GM19240 (cell line): Measurements from ENCODE around the gene IL13RA2.

Experiments used
- DNase-seq: peaks from one replicate; pipeline ENCODE4 v3.0.0; 2011; ENCODE audit warnings: low spot score; ENCODE audit not compliant: insufficient read length

The IL13RA2 gene, protein sequence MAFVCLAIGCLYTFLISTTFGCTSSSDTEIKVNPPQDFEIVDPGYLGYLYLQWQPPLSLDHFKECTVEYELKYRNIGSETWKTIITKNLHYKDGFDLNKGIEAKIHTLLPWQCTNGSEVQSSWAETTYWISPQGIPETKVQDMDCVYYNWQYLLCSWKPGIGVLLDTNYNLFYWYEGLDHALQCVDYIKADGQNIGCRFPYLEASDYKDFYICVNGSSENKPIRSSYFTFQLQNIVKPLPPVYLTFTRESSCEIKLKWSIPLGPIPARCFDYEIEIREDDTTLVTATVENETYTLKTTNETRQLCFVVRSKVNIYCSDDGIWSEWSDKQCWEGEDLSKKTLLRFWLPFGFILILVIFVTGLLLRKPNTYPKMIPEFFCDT

DNA sequence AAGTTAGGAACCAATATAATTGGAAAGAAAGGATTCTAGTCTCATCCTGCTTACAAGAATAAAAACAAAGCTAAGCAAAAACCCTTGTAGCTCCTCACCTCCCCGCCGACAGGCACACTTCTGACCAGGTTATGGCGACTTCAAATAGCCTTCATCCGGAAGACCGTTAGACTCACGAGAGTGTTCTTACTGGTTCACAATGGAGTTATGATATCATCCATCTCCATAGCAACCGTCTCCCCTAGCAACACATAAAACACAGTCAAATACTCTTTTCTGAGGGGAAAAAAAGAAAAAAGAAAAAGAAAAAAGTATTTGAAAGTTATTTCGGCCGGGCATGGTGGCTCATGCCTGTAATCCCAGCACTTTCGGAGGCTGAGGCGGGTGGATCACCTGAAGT, at the start of gene IL13RA2:
Gene IL13RA2, minus strand, starts transcription at position 162 of the 400 bp plus-strand sequence. CDS start 347 bp downstream, outside the sequence.
- DNase-seq: no peak

DNA sequence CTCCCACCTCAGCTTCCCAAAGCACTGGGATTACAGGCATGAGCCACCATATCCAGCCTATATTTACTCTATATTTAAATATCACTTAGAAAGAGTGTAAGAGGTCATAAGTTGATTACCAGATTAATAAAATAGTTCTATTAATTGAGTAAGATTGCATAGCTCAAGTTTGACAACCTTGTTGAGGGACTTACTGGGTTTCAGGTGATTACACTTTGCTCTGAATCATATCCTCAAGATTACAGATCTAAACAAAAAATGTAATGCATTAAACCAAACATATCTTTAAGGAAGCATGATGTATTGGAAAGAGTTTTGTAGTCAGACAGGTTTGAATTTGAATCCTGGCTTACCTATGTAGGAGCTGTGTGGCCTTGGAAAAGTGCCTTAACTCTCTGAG, 47.9 kb upstream of the IL13RA2 start:
- no peak for DNase-seq

DNA sequence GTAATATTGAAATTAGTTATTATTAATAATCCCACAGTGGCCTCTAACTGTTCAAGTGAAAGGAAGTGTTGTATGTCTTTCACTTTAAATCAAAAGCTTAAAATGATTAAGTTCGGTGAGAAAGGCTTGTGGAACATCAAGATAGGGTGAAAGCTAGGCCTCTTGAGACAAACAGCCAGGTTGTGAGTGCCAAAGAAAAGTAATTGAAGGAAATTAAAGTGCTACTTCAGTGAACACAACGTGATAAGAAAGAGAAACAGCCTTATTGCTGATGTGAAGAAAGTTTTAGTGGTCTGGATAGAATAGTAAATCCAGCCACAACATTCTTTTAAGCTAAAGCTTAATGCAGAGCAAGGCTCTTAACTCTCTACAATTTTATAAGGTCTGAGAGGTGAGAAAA, 42.6 kb upstream of the IL13RA2 start:
- no peak for DNase-seq

DNA sequence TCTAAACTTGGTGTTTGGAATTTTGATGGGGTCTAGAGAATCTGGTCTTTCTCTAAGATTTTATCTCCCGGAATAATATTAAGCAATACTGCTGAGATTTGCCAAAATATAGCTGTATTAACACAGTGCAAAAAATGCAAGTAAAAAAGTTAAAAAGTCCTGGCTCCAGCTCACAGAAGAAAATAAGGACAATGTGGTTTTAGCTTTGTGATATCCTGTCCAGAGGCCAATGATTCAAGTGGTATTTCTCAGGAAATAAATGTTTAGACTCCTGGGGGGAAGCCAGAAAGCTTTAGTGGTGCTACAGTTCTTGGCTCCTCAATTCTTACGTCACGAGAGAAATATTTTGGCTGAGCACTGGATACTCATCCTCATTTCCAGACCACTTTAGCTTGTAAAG, 40.9 kb upstream of the IL13RA2 start:
- DNase-seq: no peak

DNA sequence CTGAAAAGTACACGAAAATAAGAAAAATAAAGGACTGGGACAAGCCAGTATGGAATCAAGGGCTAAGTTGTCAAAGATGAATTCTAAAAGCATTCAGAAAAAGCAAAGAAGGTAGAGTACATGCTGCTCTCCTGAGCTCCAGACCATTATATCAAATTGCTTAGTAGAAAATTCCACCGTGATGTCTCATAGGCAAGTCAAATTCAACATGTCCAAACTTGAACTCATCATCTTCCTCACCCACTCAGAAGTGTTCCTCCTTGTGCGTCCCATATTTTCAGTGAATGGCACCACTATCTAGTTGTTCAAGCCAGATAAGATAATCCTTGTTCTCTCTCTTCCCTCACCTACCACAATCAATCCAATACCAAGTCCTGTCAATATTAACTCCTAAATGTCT, 37.5 kb upstream of the IL13RA2 start:
- DNase-seq: no peak

DNA sequence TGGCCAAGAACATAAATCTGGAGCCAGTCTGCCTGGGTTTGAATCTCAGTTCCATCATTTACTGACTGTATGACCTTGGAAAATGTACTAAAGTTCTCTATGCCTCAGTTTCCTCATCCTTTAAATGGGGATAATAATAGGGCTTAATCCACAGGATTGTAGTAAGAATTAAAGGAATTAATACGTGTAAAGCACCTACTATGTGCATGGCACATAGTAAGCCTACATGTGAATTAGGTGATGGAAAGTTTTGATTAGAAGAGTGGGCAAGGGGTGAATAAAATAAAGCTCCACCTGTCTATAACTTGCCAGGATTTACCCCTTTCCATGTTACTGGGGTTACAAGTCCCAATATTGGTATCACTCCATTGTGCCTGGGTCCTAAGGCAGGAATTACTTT, 35.8 kb upstream of the IL13RA2 start:
- no peak for DNase-seq

DNA sequence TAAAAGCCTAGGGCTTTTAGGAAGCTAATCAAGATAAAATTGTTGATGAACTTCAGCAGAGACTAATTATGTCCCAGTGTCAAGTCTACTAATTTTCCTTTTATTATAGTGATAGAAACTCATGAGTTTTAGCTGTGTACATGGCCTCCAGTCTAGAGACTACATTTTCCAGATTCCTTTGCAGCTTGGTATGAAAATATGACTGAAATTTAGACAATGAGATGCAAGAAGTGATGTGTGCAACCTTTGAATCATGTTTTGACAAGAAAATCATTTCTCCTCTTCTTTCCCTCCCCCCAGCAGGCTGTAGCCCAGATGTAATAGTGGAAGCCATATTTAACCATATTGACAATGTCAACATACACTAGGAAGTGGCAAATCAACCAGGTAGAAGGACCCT, 30.3 kb upstream of the IL13RA2 start:
- DNase-seq: no peak

DNA sequence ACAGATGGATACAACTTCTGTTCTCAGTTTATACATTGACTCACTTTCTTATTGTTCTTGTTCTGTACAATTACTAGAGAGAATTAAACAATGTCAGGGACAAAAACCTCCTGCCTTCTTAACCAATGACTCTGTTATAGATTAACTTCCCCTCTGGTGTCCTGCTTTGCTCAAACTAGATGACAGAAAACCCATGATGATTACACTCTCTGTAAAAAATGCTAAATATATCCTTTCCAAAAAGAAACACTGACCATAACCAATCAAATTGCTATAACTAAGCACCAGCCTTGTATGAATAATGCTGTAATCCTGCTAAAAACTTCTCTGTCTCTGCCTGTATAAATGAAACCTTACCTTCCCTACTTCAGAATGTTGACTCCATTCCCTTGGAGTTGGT, 29.8 kb upstream of the IL13RA2 start:
- DNase-seq: no peak

DNA sequence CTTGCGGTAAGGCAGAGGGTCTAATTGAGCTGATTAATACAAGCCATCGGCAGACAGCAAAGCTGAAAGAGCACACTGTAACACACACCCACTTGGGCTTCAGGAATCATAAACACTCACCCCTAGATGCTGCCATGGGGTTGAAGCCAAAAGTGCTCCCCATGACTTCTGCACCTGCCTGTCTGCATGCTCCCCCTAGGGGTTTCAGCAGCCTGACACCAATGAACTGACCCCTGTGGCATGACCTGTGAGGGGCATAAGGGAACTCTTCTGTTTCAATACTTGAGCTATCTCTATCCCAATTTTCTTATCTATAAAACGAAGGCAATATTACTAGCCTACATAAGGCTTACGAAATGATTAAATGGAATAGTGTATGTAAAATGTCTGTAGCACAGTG, 23.0 kb upstream of the IL13RA2 start:
- DNase-seq: no peak

DNA sequence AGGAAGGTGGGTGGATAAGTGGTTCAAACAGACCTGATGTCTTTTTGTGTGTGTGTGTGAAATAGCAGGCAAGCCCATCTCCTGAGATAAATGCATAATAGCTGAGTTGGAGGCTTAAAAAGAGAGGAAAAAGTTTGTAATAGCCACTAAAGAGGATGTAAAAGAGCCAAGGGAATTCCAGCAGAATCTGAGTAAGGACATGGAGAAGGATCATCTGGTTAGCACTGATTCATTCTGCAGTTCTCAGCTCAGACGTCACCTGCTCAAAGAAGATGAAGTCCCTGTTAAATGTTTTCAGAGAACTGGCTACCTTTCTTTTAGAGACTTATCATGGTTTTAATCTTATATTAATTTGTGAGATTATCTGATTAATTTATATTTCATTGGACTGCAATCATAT, 21.0 kb upstream of the IL13RA2 start:
- DNase-seq: no peak

DNA sequence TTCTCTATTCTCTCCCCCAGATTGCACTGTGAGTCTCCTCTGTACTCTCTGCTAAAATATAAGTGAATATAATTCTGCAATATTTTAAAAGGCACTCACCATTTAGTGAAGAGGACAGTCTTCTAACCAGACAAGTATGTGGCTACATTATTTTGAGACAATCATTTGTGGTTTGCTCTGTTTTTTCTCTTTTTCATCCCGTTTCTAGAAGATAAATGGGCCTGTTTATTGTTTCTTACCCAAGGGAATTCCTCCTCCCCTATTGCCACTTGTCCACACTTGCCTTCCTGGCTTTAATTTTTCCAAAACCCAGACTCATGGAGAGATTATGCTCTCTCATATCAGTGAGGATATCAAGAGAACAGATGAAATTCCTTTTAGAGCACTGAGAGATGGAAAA, 18.6 kb upstream of the IL13RA2 start:
- DNase-seq: no peak

DNA sequence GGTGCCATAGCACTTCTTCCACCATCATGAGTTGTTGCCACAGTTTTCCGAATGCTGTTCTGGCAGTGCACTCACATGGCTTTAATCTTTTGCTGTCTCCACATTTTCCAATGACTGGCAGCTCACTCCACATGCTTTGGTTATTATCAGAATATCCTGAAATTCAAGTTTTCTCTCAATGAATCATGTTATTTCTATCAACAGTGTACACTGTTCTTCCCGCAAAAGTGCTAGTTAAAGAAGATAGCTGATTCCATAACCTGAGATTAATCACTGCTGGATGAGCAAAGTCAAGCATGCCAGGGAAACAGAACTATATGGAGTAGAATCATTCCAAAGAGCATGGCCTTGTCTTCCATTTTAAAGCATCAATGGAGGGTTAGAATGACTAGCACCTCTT, 14.6 kb upstream of the IL13RA2 start:
- DNase-seq: no peak

DNA sequence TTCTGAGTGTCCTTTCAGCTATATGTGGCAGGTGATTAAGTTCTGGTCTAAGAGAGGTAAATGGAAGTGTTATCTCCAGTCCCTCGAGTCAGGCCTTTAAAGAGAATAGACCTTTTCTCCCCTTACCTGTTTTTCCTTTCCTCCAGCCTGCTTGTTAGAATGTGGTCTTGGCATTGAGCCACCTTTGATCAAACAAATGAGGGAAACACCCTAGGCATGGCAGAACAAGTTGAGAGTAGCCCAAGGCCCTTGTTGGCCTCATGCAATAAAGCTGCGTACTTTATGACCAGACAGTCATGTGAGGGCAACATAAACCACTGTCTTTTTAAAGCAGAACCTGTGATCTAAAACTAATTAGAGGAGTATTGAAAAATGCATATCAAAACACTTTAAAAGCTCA, 13.2 kb upstream of the IL13RA2 start:
- DNase-seq: no peak

DNA sequence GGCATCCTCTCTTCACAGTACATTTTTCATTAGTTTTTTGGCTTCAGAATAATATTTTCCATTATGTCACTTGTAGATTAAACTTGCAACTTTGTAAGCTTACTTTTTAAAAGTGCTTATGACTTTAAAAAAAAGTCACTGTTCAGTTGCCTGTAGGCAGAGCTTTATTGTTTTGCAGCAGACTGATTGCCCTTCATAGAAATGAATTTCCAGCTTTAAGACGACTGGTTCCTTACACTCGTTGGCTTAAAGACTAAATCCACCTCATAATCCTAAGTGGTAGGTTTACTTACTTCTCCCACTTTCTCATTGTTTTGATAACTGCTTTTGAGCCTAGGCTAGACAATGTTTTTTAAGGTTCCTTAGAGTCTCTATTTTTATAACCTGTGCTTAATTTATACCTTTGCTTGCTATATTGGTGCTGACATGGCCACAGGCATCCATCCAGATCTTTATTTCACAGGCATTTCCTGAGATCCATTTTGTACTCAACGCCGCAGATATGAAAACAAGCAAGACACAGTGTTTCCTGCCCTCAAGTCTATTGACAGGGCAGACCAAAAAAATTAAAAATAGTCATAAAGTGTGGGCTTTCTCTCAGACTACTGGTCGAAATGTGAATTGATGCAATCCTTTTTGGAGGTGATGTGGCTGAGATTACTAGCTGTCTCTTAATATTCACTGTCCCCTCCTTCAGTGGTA, 12.6 kb upstream of the IL13RA2 start:
- no peak for DNase-seq

DNA sequence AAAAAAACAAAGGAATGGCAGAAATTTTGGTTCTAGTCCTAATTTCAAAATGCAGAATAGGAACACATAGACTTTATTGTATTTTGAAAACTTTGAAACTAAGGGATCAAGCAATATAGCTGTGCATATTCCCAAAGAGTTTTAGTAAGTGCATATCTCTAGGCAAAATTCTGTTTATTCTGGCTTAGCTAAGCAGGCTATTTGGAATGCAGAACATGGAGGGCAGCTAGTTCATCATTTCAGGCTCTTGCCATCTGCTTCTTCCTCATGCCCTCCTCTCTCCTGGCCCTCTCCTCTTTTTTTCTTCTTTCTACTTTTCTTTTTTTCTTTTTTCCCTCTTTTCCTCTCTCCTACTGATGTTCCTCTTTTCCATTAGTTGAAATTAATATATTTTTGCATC, 12.0 kb upstream of the IL13RA2 start:
- no peak for DNase-seq

DNA sequence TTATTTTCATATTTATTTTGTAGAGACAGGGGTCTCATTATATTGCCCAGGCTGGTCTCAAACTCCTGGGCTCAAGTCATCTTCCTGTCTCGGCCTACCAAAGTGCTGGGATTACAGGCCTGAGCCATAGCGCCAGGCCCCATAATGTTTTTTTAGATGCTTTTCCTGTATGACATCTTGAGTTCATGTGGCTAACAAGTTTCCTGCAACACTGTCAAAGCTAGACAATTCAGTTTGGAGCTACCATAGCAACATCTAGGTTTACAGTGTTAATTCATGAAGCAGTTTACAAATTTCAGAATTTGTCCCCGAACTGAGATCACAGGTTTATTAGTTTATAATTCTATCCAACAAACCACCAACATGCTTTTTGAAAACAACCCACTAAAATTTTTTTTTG, 6.4 kb upstream of the IL13RA2 start:
- no peak for DNase-seq

DNA sequence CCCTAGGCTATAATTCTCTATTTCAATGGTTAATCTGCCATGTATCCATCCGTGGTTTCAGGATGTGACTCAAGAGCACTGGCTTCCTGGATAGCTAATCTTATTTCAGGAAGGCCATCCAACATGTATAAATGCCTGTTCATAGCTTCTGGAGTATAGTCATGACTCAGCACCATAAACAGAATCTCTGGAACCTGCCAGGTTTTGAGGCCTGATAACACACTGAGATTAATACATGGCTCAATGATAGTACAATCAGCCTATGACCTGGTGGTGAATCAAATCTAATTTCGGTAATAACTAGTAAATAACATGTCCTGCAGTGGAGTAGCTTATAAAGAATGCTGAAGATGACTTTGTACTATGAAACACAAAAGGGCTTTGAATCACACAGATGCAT, 5.7 kb upstream of the IL13RA2 start:
- no peak for DNase-seq

DNA sequence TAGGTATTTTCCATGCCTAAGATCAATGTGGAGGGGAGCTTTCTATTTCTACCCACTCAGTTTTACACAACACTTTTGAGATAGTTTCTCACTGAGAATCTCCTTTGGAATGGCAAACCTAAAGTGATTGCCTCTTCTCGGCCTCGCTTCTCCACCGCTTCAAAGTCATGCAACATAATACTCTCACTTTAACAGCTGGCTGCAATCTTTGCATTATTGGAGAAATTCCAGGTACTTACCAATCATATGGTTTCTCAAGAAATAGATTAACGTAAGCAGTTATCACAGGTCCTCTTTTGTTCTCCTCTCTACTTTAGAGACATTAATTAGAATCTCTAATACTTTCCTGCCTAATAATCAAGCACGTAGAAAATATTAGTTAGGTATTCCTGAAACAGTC, 3.7 kb upstream of the IL13RA2 start:
- DNase-seq: no peak

DNA sequence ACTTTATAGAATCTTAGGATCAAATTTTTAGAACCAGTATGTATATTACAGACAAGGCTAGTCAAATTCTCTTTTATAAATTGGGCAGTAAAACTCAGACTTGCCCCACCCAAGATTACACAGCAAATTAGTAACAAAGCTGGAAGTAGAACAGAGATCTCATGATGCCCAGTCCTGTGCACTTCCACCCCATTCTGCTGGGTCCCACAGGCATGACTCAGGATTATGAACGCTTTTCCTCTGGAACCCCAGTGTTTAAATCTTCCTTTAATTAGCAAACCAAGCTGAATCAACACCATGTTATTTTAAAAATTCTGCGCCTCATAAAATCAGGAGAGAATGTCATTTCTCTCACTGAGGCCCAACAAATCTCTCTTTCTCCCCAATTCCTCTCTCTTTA, 1.5 kb upstream of the IL13RA2 start:
- DNase-seq: no peak

DNA sequence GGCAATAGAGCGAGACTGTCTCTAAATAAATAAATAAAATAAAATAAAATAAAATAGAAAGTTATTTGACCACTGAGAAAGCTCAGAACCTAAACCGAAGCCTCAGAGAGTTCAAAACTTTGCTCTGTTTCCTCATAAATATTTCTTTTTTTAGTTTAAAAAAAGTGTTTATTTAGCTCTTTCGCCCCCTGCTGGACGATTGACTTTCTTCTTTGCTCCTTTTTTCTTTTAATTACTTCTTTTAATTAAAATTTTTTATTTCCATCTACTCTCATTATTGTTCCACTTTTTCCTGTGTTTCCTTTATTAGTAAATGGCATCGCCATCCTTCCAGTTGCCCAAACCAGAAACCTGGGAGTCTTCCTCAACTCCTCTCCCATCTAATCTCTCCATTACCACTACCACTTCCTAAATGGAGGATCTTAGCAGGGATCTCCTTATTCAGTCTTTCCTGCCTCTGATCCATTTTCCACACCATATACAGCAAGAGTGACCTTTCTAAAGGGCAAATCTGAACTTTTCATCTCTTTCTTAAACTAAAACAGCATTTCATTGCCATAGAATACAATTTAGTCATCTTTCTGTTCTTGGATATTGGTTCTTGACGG, 728 bp upstream of the IL13RA2 start:
- no peak for DNase-seq

DNA sequence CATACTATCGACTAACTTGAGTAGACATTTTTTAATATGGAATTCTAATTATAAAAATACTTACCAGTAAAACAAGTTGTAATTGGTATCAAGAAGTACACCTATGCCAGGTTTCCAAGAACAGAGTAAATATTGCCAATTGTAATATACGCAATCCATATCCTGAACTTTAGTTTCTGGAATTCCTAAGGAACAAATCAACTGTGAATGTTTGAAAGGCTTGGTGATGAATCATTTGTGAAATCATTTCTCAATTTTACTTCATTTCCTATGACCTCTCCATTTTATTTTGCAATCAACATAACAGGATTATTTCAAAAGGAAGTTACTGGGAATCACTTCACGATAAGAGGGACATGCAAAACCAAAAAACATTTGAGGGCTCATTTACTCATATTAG, 3.7 kb downstream of the IL13RA2 start:
- DNase-seq: no peak

DNA sequence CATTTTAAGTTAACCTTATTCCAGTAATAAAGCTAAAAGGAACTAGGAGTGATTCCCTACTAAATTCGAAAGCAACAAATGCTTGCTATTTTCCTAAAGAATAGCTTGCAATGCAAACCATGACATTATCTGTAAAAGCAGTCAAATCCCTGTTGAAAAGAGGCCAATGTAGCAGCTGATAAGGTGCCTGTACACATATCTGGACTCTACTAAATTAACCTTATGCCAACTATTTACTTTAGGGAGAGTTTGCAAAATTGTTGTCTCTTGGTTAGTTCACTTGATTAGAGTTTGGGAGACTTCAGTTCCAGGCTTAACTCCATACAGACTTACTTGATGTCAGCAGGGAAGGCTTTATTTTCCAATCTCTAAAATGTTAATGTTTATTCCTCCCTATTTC, 6.0 kb downstream of the IL13RA2 start:
- DNase-seq: no peak

DNA sequence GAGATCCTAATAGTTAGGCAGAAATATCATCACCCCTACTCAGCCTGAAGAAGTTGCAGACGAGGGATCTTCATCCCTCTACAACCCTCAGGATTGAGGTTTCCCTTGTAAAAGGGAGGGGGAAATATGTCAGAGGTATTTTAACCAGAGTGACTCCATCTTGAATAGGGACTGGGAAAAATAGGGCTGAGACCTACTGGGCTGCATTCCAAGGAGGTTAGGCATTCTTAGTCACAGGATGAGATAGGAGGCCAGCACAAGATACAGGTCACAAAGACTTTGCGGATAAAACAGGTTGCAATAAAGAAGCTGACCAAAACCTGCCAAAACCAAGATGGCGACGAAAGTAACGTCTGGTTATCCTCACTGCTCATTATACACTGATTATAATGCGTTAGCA, 17.5 kb downstream of the IL13RA2 start:
- no peak for DNase-seq
